K562 (cell line): ENCODE data around the gene ATP8A1.

Experiments used
- CBX5 ChIP-seq: IDR thresholded peaks from 2 replicates; pipeline ENCODE4 v1.6.1; 2014; ENCODE audit warnings: low read depth, borderline replicate concordance
- CREB5 ChIP-seq: fragments of 250-450 bp; sonication (Bioruptor Pico); IDR thresholded peaks from 2 replicates; pipeline ENCODE4 v1.5.0; 2020; ENCODE audit warnings: mild to moderate bottlenecking
- DNMT1 ChIP-seq: fragments of 450-650 bp; IDR thresholded peaks from 2 replicates; pipeline ENCODE4 v1.6.1; 2016; ENCODE audit warnings: antibody characterized with exemption, mild to moderate bottlenecking
- HINFP ChIP-seq: fragments of 450-650 bp; conservative IDR thresholded peaks from 2 replicates; pipeline ENCODE4 v1.6.1; 2016; ENCODE audit warnings: missing genetic modification characterization, low read depth, mild to moderate bottlenecking, control low read depth, missing compliant biosample characterization
- JUND ChIP-seq, 2 experiments: IDR thresholded peaks; 2 replicates in 1 of 2; 3 replicates in 1 of 2; pipeline ENCODE4 v1.6.1; 2011; ENCODE audit warnings: borderline replicate concordance in 2 of 2, low read depth in 2 of 2, low read length in 2 of 2, improper control_type of control experiment in 1 of 2, missing biosample characterization in 1 of 2, missing genetic modification characterization in 1 of 2, missing genetic modification reagents in 1 of 2
- POLR2AphosphoS5 ChIP-seq: IDR thresholded peaks from 2 replicates; pipeline ENCODE4 v1.6.1; 2011; ENCODE audit warnings: mild to moderate bottlenecking, low read depth, low read length, moderate library complexity; ENCODE audit not compliant: control insufficient read depth, insufficient read depth
- SIRT6 ChIP-seq: IDR thresholded peaks from one replicate; pipeline ENCODE4 v1.6.1; 2012; ENCODE audit warnings: low read depth, mild to moderate bottlenecking, control low read depth, inconsistent platforms, low read length, moderate library complexity
- SREBF2 ChIP-seq: sonication (generic); formaldehyde crosslinking; IDR thresholded peaks from 2 replicates; pipeline ENCODE4 v1.4.0; 2020; ENCODE audit warnings: mild to moderate bottlenecking, missing genetic modification reagents
- STAT6 ChIP-seq: sonication (generic); formaldehyde crosslinking; IDR thresholded peaks from 2 replicates; pipeline ENCODE4 v1.8.1; 2023; ENCODE audit warnings: mild to moderate bottlenecking, missing genetic modification reagents
- TAF1 ChIP-seq: IDR thresholded peaks from 2 replicates; pipeline ENCODE4 v1.6.1; 2011; ENCODE audit warnings: mild to moderate bottlenecking, low read length, moderate library complexity; ENCODE audit not compliant: insufficient read depth, control insufficient read depth, severe bottlenecking; ENCODE audit errors: extremely low read depth
- ZBTB7A ChIP-seq: IDR thresholded peaks from 2 replicates; pipeline ENCODE4 v1.6.1; 2011; ENCODE audit warnings: low read depth, mild to moderate bottlenecking, low read length, moderate library complexity, borderline replicate concordance; ENCODE audit not compliant: control insufficient read depth
- ZC3H4 ChIP-seq: sonication (generic); formaldehyde crosslinking; IDR thresholded peaks from 2 replicates; pipeline ENCODE4 v1.9.0; 2021; ENCODE audit warnings: missing genetic modification reagents, borderline replicate concordance
- ZNF77 ChIP-seq: fragments of 250-450 bp; sonication (Bioruptor Pico); IDR thresholded peaks from 2 replicates; pipeline ENCODE4 v1.5.0; 2020
- TF ChIP-seq, protein P1 (sequence below): sonication (generic); formaldehyde crosslinking; IDR thresholded peaks from 2 replicates; pipeline ENCODE4 v1.8.0; 2022; ENCODE audit warnings: mild to moderate bottlenecking, missing genetic modification reagents

DNA sequence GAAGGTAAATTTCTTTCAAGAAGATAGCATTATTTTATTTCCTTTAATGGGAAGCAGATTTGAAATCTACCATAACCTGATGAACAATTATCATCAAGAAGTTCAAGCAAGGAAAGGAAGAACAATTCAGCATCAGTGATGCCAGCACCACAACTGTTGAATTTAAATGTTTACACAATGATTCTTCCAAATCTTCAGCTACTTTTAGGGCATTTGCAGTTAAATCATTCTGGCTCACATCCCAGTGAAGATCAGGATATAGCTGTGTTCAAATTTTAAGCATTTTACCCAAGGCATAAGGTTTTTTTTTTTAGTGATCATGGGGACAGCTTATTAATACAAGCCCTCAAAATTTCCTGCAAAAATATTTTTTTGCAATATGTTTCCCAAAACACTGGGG is 146.7 kb downstream of the ATP8A1 start:
- TF ChIP-seq ZNF77 (CRISPR knock-in tag) (no peak), STAT6 (CRISPR knock-in tag) (no peak), SIRT6 (no peak), ZC3H4 (CRISPR knock-in tag) (no peak), DNMT1 (no peak), HINFP (no peak), CREB5 (CRISPR knock-in tag) (no peak), ZBTB7A (no peak), JUND (IDR thresholded peaks at IDR 0.05; ENCODE audit: borderline replicate concordance, low read depth, low read length) (no peak), JUND (tag; IDR thresholded peaks at IDR 0.05; ENCODE audit: borderline replicate concordance, low read depth, low read length) (no peak), CBX5 (no peak), POLR2AphosphoS5 (no peak), SREBF2 (no peak), TAF1 (no peak)
- TF ChIP-seq, protein P1, sequence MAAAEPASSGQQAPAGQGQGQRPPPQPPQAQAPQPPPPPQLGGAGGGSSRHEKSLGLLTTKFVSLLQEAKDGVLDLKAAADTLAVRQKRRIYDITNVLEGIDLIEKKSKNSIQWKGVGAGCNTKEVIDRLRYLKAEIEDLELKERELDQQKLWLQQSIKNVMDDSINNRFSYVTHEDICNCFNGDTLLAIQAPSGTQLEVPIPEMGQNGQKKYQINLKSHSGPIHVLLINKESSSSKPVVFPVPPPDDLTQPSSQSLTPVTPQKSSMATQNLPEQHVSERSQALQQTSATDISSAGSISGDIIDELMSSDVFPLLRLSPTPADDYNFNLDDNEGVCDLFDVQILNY = no peak
